A673 (cell line): ENCODE data around the gene MYL11.

Experiments
- EZH2 ChIP-seq: fragments of 200-600 bp; sonication (generic); IDR thresholded peaks from 2 replicates; pipeline ENCODE4 v1.6.1; 2017; ENCODE audit warnings: borderline replicate concordance, low read depth, mild to moderate bottlenecking, mixed read lengths, antibody characterized with exemption, low read length; ENCODE audit not compliant: poor library complexity, severe bottlenecking
- TF ChIP-seq, protein P1 (sequence below): fragments of 300-800, 200-600 bp; sonication (generic); conservative IDR thresholded peaks from 2 replicates; pipeline ENCODE4 v1.5.1; 2017; ENCODE audit warnings: low read depth, mild to moderate bottlenecking, antibody characterized with exemption, low read length, moderate library complexity, mixed read lengths

DNA sequence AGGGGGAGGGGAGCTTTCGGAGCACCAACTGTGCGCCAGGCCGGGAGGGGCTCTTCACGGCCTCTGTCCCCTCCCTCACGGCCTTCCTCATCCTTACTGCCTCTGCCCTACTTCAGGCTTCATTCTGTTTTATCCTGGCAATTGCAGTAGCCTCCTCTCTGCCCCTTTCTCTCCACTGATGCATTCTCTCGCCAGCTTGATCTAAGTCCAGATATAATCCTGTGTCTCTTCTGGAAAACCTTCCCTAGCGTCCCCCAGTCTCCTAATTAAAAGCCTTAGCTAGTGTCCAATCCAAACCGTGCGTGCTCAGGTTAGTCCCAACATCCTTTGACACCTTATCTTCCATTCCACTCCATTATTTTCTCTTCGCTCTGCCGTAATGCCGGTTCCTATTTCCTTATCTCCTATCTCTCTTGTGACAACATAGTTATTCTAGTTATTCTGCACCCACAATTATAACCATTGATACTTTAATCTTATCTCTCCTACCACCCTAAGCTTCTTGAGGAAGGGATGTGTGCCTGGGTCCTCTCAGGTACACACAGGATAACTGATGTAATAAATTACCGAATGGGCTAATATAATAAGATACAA lies 21.5 kb downstream of the MYL11 start:
- TF ChIP-seq, protein P1, sequence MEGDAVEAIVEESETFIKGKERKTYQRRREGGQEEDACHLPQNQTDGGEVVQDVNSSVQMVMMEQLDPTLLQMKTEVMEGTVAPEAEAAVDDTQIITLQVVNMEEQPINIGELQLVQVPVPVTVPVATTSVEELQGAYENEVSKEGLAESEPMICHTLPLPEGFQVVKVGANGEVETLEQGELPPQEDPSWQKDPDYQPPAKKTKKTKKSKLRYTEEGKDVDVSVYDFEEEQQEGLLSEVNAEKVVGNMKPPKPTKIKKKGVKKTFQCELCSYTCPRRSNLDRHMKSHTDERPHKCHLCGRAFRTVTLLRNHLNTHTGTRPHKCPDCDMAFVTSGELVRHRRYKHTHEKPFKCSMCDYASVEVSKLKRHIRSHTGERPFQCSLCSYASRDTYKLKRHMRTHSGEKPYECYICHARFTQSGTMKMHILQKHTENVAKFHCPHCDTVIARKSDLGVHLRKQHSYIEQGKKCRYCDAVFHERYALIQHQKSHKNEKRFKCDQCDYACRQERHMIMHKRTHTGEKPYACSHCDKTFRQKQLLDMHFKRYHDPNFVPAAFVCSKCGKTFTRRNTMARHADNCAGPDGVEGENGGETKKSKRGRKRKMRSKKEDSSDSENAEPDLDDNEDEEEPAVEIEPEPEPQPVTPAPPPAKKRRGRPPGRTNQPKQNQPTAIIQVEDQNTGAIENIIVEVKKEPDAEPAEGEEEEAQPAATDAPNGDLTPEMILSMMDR = no peak
- no peak for TF ChIP-seq EZH2
